DMS 273 (cell line): ENCODE results near the gene SKAP1.
"Not testable (repeated sequence)": the region's sequence is repeated elsewhere in the genome, so short reads cannot be mapped to it uniquely, and the experiment has no call there.

Source experiments
- DNase-seq: peaks from one replicate; lab custom pipeline; 2025; ENCODE audit not compliant: unreplicated experiment; lab: John Stamatoyannopoulos, UW

The SKAP1 gene

DNA sequence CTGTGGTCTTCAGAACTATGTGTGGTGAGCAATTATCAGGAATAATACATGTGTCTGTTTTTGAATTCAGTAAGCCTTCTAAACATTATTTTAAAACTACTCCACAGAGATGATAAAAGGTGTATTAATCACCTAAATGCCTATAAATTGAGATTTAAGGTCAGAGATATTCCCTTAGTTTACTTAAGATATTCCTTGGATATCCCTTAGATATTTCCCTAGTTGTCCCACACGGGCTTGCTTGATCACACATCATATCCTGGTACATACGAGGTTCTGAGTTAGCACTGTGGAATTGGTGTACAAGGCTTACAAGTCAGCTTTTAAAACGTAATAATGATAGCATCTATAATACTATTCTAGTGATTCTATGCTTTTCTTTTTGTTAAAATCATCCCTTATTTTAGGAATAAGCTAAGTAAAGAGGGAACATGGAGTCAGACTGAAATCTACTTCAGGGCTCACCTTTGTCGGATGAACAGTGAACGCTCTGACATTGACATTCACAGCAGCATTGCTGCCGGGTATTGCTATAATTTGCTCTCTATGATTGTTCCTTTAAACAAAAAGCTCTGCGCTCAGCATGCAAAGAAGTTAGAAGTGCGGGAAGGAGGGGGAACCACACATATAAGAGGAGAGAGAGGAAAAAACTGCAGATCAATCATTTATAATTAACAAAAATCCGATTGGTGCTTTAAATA is 136.5 kb downstream of the SKAP1 start:
- DNase-seq: no peak

DNA sequence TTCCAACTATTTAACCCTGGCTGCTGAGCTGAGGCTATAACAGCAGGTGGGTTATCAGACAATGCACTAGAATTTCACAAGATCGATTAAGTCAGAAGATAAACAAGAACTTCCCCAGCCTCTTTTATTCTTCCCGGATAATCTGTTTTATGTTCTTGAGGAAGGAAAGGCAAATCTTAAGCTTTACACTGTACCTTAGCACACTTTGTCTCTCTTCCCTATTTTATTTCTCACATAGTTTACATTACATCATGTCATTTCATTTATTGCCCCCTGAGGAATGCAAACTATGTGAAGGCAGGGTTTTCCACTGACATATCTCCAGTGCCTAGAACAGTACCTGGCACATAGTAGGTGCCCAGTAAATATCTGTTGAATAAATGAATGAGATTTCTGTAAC is 139.6 kb downstream of the SKAP1 start:
- DNase-seq: no peak

DNA sequence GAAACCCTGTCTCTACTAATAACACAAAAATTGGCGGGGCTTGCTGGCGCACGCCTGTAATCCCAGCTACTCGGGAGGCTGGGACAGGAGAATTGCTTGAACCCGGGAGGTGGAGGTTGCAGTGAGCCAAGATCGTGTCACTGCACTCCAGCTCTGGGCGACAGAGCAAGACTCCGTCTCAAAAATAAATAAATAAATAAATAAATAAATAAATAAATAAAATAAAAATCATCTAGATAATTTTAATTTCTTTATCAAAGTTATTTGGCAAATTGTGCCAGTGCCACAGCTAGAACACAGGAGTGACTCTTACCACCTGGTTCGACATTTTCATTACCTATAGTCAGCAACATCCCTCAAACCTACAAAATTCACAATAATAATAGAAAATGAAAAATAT is 143.1 kb downstream of the SKAP1 start:
- DNase-seq: not testable (repeated sequence)

DNA sequence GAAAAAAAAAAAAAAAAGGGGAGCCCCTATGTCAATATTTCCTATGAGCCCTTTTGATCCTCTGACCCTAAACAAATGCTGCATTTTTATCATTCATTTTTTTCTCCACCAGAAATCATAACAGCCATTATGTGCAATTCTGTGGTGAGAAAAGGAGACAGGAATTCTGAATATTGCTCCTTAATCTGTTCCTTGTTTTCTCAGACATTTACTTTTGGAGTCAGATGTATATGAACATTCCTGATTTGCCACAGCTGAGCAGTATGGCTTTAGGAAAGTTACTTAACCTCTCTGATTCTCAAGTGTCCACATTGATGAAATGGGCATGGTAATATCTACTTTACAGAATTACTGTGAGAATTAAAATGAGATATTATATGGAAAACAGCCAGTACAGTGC is 144.4 kb downstream of the SKAP1 start:
- no peak for DNase-seq

DNA sequence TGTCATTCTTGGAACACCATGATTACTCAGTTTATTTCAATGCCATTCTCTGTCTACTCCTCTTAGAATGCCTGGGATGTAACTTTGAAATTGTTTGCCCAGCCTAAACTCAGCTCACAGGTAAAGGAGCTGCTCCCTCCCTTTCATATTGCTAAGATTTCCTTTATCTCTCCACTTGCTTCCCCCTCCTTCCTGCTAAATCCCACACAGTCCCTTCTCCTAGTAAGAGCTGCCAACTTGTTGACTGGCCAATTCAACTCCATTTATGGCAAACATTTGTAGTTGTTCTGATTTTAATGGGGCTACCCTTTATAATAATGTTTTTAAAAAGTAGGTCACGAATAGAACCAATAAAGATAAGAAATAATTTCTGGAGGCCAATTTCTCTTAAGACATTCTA is 146.1 kb downstream of the SKAP1 start:
- no peak for DNase-seq

- DNase-seq: no peak
These were observed 146.6 kb downstream of the SKAP1 start for GRCh38 chr17:48283411-48283810.

GRCh38 chr17:48282303-48282702 is 147.7 kb downstream of the SKAP1 start:
- DNase-seq: no peak

- DNase-seq: no peak
These were observed 151.1 kb downstream of the SKAP1 start for GRCh38 chr17:48278760-48279491.

- no peak for DNase-seq
These were observed 153.2 kb downstream of the SKAP1 start for GRCh38 chr17:48276776-48277175.

- DNase-seq: no peak
These were observed 159.1 kb downstream of the SKAP1 start for GRCh38 chr17:48270899-48271298.

- DNase-seq: no peak
These were observed 160.8 kb downstream of the SKAP1 start for GRCh38 chr17:48269209-48269608.

- no peak for DNase-seq
These were observed 166.3 kb downstream of the SKAP1 start for GRCh38 chr17:48263731-48264035.

DNA sequence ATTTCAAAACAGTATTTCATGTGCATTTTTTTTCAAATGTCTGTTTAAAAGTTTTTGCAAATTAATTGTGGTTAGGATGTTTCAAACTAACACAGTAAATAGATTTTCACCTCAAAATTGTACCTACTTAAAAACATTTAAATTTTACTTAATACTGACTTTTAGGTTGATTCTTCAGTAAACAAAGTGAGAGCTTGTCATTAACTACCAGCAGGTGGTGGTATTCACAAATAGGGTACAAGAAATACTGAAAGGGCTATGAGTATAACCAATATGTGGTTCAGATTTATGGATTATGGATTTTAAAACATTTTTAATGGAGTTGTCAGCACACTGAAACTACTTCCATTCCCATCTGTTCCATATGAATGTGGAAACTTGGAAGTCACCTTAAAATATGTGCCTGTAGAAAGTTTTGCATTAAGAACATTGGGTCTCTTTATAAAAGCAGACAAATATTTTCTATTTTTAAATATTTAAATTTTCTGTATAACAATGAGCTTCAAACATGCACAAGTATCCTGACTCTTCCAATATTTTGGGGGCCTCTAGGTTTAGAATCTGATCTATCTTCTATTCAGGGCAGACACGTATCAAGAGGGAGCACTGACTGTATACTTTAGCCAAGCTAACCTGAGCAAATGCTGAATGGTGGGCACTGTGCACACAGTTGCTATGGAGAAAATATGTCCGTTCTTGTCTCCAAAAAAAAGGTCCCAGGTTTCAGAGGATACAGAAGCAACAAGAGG is 166.9 kb downstream of the SKAP1 start:
- peak; percentile 24 for DNase-seq

DNA sequence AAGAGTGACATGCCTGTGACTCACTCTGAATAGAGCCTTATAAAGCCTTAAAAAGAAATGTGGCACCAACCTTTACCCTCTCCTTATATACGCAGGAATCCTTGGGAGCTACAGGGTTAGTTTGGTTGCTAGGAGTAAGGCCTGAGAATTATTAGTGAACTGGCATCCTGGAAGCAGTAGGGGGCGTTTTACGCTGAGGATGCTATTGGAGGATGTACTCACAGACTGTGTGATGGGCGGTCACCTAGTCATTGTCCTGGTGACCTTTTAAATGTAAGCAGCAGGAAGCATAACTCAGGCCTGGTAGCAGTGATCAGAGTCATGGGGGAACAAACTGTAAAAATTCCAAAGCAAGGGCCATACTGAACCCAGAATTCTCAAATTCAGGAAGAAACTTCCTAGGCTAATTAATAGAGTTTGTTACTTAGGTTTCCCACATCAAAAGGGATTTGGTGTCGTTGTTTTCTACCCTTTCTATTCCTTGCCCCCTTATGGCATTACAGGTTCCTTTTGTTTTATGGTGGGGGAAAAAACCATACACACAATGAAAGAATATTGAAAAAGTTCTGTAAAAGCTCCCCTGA is 168.6 kb downstream of the SKAP1 start:
- peak; percentile 37 for DNase-seq

DNA sequence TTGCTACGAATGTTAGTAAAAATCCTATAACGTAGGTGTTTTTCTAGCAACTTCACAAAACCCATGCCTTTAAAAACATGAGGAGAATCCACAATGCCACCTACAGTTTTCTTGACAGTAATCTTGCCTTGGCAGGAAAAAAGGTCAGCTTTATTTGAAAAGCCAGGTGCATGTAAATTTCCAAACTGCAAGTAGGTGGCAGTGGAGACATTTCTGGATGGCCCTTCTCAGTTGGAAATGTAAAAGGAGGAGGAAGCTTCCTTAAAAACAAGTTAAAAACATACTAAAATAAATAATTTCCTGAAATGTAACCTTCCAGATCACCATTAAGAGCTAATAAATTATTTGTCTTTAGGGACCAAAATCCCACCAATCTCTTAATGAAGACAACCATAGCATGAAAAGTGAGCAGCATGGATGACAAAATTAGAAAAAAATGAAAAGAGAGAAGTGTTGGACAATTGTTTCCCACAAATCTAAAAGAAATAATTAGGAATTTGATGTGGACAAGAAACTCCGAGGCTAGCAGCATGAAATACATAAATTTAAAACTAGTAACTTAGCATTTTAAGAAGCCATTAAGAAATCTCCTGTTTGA is 170.2 kb downstream of the SKAP1 start:
- DNase-seq: peak; percentile 47

- DNase-seq: no peak
These were observed 171.7 kb downstream of the SKAP1 start for GRCh38 chr17:48258331-48258730.

GRCh38 chr17:48255759-48256158 is 174.3 kb downstream of the SKAP1 start:
- DNase-seq: no peak

- peak; percentile 12 for DNase-seq
These were observed 175.1 kb downstream of the SKAP1 start for GRCh38 chr17:48254896-48255295.

DNA sequence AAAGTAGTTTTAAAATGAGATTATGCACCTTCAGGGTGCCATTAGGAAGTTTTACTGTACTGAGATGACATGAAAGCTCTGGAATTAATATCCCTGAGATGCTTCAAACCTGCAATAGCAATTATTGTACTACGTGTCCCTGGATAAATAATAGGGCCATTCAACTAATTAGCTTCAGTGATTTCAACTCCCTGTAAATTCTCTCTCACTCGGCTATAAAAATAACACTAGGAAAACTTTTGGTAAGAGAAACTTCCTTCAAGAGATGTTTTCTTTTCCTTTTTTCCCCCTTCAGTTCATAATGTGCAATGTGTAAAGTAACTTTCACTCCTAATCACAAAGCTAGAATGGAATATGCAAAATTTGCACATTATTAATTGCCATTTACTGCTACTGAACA is 176.0 kb downstream of the SKAP1 start:
- DNase-seq: no peak

DNA sequence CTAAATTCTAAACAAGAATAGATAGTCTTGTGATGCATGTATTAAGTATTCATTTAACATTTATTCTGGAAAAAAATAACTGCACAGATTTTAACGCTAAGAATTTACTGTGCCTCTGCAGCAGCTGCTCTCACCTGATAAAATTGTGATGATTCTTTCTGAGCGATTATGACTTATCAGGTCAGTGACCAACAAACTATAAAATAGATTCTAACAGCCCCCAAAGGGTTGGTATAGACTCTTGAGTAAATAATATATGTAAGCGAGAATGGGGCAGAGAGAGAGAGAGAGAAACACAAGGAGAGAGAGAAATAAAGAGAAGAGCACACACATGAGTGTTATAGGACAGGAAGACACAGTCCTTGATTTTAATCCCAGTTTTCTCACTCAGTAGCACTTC is 178.1 kb downstream of the SKAP1 start:
- DNase-seq: no peak

- no peak for DNase-seq
These were observed 179.1 kb downstream of the SKAP1 start for GRCh38 chr17:48250949-48251348.
